Cardiac septum (tissue), 1 donor: Measurements from ENCODE around the gene NBAS. TPM values are rescaled to one million over a fixed set of nuclear protein-coding genes. Genes with fewer than 3 reads are reported as not detected.
"Not testable (repeated sequence)": the region's sequence is repeated elsewhere in the genome, so short reads cannot be mapped to it uniquely, and the experiment has no call there.

ENCODE experiments used
- DNase-seq: peaks from one replicate; pipeline ENCODE4 v3.0.0-alpha.2; 2020; ENCODE audit warnings: low spot score
- intact Hi-C: fragments of 100-400 bp; cut with DNase I; formaldehyde crosslinking; loops from one replicate; pipeline ENCODE4 v1.14.0; 2022
- total RNA-seq: library from RNA; stranded (reverse); fragmentation: NEBNext Ultra II Directional; extraction: Animal tissue kit (Norgen Biotek cat#: 25700); gene quantifications from one replicate; pipeline ENCODE4 v1.2.1, GENCODE V29; 2021
- donor health status: DM: no; HTN: no; CAD: no.

NBAS gene
- total RNA-seq, 1 donor from 2014 or later = 38.9 TPM

DNA sequence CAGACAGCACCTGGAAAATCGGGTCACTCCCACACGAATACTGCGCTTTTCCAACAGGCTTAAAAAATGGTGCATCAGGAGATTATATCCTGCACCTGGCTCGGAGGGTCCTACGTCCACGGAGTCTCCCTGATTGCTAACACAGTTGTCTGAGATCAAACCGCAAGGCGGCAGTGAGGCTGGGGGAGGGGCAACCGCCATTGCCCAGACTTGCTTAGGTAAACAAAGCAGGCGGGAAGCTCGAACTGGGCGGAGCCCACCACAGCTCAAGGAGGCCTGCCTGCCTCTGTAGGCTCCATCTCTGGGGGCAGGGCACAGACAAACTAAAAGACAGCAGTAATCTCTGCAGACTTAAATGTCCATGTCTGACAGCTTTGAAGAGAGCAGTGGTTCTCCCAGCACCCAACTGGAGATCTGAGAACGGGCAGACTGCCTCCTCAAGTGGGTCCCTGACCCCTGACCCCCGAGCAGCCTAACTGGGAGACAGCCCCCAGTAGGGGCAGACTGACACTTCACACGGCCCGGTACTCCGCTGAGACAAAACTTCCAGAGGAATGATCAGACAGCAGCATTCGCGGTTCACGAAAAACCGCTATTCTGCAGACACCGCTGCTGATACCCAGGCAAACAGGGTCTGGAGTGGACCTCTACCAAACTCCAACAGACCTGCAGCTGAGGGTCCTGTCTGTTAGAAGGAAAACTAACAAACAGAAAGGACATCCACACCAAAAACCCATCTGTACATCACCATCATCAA is 121.2 kb downstream of the NBAS start:
- intact Hi-C loops, DNase-seq: not testable (repeated sequence)

DNA sequence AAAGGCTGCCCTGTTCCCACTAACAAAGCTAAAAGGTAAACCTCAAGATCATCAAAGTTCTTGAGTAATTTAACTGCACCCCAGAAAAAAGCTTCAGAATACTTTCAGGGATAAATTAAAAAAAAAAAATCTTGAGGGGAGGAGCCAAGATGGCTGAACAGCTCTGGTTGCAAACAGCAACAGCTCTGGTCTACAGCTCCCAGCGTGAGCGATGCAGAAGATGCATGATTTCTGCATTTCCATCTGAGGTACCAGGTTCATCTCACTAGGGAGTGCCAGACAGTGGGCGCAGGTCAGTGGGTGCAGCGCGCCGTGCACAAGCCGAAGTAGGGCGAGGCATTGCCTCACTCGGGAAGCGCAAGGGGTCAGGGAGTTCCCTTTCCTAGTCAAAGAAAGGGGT is 121.8 kb downstream of the NBAS start:
- DNase-seq, intact Hi-C loops: not testable (repeated sequence)

DNA sequence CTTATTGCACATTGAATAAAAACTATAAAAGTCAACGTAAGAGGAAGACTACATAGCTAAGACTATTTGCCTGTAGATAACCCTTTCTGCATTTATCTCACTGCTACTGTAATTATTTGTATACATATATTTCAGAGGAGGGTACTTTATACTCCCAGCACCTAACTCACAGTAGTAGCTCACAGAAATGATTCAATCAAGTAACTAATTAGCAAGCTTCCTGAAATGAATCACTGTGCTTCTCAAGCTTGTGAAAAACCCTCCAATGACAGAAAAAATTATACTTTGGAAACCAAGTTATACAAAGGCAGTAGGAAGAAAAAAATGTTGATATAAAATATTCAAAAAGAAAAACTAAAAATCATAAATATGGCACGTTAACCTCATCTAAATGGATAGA is 124.9 kb downstream of the NBAS start:
- intact Hi-C loops = no loop called here
- DNase-seq = no peak

DNA sequence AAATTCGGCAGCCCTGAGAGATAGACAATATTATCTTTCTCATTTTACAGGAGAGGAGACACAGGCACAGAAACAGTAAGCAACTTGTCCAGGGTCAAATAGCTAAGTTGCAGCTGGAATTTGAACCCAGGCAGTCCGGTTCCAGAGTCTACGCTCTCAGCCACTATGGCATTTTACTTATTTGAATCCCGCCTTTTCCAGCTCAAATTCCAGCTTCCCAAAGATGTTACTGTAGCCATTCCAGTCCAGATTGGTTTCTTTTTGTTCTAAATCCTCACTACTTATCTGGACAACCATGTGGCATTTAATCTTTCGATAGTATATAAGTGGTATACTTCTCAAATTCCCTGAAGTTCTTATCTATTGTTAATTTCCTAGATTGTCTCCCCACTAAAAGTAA is 125.7 kb downstream of the NBAS start:
- no peak for DNase-seq
- intact Hi-C loops = no loop called here

DNA sequence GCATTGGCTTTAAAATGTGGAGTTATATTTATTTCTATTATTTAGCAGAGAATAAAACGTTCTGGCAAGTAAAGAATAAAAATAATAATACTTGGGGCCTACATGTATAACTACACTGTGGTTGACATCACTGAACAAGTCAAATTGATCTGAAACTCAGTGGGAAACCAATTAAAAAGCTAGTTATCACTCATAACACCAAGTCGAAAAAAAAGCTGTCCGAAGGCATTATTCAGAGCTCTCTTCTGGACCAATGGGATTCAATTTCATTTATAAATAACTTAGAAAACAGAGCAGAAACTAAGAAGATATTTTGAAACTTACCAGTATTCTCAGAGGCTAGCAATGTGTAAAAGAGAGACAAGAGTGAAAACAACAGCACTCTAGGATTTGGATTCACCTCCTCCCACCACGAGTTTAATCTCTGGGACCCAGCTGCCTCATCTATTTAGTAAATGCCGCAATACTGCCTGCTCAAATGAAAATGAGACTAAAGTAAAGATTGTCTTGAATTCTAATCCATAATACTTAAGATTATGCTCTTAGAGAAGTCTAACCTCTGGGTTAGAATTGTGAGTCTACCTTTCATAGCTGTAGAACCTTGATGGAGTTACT is 128.4 kb downstream of the NBAS start:
- intact Hi-C loops = no loop called here
- DNase-seq = no peak

DNA sequence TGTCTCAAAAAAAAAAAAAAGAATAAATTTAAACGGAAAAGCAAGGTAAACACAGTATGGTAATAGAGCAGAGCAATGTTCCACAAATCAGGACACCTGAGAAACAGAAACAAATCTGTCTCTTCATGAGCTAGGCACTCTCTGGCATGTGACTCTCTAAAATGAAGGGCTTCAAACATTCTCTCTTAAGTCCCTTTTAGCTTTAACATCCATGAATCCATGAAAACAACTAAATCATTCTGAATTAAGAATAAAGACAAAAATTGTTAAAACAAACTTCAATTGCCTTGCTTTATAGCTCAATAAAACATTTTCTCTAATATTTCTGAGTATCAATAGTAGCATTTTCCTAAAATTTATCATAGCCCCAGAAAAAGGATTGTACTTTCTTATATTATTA is 132.1 kb downstream of the NBAS start:
- DNase-seq = no peak
- intact Hi-C loops = no loop called here

DNA sequence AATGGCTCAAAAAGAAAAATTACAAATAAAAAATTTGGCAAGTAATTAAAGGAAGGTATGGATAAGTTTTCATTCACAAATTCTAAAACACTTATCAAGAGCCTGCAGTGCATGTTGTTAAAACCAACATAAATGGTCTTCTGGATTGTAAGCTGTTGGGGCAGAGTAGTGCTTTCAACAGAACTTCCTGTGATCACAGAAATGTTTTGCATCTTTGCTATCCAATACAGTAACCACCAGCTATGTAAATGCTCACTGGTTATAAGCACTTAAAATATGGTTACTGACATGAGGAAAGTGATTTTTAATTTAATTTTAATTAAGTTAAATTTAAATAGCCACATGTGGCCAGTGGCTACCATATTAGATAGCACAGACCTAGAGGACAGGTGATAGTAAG is 133.1 kb downstream of the NBAS start:
- intact Hi-C loops = no loop called here
- no peak for DNase-seq

DNA sequence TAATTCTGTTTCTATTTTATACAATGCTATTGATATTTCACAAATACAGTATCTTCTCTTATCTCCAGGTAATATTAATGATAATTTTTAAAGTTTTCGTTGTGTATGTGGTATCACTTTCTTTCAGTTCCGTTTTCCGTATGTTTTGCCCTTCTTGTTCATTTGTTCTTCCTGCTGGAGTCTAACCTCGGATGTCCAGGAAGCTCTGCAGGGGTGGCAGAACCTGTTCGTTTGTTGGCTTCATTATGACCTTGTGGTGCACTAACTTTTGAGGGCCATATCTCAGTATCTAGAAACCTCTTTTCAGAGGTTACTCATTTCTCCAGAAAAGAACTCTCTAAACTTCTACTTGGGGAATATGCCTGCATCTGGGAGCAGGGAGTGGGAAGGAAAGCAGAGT is 134.5 kb downstream of the NBAS start:
- intact Hi-C loops = no loop called here
- DNase-seq = no peak

DNA sequence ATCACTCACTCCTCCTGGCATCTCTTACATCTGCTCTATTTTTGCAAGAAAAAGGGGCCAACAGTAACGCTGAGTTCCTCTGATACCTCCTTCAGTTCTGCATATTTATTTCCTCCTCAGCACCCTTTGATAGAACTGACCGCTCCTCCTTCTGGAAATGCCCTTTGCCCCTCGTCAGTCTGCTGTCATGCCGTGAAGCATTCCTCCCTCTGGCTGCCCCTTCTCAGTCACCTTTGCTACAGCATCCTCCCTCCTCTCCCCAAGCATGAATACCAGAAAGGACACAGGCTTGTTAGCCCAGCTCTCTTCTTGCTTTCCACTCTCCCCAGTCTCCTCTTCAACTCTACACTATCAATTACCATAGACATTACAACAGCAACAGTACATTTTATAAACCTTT is 135.4 kb downstream of the NBAS start:
- no peak for DNase-seq
- intact Hi-C loops = no loop called here

DNA sequence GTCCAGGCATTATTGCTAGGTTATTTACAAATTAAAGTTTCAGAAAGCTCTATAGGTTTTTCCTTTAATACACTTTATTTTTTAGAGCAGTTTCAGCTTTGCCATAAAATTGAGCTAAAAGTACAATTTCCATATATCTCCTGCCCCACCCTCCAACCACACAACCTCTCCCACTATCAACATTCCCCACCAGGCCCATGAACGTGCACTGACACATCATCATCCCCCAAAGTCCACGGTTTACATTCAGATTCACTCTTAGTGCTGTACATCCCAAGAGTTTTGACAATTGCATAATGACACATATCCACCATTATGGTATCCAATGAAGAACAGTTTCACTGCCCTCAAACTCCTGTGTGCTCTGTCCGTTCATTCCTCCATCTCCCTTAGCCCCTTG is 139.4 kb downstream of the NBAS start:
- intact Hi-C loops = no loop called here
- no peak for DNase-seq

DNA sequence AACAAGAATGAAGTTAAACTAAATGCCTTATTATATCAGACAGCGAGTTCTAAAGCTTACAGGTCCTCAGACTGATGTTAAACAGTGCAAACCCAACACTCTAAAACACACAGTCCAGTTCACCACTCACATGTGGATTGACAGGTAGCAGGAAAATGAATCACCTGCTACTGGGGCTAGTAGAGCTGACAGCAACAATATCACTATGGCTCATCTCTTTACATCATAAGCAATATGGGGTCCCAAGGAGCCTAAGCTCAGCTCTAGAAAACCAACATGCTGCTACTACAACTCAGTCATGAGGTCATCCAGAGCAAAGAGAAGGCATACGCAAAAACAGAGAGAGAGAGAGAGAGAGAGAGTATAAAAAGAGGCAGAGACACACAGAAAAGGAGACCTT is 145.4 kb downstream of the NBAS start:
- no peak for DNase-seq
- intact Hi-C loops = no loop called here

DNA sequence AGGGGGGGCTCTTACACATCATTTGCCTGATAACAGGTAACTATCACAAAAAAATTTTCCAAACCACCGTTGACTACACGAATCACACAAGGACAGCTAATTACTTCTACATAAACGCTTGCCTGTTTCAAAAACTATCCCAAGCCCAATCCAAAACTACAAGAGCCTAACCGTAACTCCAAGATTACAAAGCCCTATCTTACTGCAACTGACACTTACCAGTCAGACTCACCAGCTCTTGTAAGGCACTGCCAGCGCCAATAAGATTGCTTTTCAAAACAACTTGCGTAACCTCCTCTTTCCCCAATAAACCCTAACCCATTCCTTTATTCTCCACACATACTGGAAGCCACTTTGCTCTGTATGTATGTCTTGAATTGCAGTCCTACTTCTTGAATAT is 148.4 kb downstream of the NBAS start:
- intact Hi-C loops = no loop called here
- DNase-seq = no peak

DNA sequence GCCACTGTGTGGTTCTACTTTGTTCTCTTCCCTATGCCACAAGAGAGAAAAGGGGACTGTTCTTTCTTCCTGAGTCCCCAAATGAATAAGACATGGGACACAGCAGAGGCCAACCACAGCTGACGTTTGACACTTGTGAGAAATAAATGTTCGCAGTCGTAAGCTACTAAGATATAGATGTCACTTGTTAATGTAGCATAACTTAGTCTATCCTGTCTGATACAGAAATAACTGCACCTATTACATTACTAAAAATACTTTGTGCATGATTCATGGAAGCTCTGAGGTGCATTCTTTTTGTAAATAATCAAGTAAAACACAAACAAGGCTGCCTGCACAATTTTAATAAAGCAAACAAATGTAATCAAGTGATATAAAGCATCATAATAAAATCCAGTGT is 148.8 kb downstream of the NBAS start:
- intact Hi-C loops = no loop called here

DNA sequence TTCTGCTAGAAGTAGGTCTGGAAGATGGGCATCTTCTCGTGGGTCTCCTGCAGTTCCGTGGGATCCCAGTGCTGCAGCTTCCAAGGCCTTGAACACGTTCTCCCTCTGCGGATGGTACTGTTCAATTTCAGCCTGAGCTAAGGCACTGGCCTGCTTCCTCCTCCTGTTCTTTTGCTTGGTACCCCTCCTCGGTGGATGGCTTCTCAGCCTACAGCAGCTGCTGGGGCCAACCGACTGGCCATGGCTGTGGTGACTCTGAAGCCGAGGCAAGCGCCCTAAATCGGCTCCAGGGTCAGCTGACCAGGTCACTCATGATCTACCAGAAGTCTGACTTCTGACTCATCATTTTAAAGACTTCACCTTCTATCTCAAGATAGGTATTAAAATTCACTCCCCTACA is 150.2 kb downstream of the NBAS start:
- no peak for DNase-seq
- intact Hi-C loops = no loop called here

More for the DNA sequence above, 148.8 kb downstream of the NBAS start:
- no peak for DNase-seq

DNA sequence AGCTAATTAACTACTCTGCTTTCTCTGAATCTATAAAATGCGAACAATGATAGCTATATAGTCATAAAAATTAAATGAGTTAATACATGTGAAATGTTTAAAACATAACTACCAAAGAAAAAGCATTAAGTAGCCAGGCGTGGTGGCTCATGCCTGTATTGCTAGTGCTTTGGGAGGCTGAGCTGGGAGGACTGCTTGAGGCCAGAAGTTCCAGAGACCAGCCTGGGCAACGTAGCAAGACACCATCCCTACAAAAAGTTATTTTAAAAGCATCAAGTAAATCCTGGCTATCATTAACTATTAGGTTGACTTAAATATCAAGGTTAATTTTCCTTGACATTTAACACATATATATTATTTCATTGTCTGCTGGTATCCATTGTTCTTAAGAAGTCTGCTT is 152.4 kb downstream of the NBAS start:
- DNase-seq = no peak
- intact Hi-C loops = no loop called here

DNA sequence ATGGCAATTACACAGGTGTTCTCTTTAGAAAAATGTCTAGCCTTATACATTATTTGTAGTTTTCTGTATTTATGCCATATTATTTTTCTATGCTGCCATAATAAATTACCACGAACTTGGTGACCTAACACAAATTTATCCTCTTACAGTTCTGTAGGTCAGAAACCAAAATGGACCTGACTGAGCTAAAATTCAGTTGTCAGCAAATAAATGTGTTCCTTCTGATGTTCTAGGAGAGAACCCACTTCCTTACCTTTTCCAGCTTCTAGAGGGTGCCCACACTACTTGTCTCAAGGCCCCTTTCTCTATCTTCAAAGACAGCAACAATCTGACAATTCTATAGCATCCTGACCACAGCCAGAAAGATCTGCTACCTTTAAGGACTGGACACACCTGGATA is 153.5 kb downstream of the NBAS start:
- intact Hi-C loops = no loop called here
- DNase-seq = no peak

DNA sequence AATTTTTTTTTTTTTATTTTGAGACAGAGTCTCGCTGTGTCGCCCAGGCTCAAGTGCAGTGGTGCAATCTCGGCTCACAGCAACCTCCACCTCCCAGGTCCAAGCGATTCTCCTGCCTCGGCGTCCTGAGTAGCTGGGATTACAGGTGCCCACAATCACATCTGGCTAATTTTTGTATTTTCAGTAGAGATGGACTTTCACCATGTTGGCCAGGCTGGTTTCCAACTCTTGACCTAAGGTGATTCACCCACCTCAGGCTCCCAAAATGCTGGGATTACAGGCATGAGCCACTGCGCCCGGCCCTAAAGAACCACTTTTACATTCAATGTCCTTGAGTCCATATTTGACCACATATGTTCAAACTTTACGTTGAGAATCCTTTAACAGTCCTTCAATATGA is 156.6 kb downstream of the NBAS start:
- DNase-seq, intact Hi-C loops: not testable (repeated sequence)

DNA sequence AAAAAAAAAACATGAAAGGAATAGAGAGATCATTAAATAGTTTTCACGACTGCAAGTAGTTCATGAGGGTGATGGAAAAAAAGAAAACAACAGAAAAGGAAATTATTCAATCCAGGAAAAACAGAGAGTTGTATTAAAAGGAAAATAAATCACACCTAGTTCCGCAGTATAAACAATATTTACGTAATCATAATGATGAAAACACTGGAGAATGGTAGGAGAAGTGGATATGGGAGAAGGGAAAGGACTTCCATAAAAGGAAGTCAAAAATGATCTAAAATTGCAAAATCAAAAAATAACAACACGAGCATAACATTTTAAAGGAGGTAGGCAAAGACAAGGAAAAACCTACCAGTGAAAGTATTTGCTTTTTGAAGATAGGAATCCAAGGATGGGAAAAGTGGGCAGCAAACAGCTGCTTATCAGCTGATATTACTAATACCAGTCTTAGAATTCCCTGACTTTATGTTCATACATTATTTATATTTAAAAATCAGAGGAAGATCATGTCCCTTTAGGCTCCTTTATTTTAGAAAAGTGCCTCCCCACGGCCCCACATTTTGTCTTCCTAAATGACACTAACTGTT is 160.8 kb downstream of the NBAS start:
- no peak for DNase-seq
- intact Hi-C loops = no loop called here

DNA sequence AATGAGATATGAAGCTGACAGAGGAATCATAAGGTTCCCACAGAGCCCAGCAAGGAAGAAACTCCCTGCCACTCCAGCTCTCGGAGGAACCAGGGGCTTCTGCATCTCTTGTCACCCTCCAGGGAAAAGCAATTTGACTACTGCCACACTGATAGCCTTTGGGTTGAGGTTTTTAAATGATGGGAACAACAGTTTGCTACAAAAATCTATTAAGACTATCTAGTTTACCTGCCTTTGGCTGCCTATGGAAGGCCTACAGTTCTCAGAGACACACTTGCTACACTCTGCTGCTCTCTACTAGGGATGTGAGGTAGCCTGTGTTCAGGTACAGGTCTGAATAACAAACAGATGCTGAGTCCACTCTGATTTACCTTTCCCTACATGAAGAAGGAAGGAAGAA is 161.9 kb downstream of the NBAS start:
- intact Hi-C loops = no loop called here

DNA sequence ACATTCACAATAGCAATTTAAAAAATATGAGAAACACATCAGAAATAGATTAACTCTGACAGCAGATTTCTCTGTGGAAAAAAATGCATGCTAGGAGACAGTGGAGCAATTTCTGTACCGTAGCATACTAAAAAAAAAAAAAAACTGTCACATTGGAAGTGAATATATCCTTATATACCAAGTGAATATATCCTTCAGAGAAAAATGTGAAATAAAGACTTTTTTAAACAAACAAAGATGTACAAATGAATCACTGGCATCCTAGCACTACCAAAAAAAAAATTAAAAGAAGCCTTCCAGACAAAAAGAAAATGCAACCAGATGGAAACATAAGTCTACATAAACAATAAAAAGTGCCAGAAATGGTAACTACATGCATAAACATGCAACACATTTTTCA is 169.4 kb downstream of the NBAS start:
- intact Hi-C loops = no loop called here
- no peak for DNase-seq

More for the DNA sequence above, 161.9 kb downstream of the NBAS start:
- no peak for DNase-seq

DNA sequence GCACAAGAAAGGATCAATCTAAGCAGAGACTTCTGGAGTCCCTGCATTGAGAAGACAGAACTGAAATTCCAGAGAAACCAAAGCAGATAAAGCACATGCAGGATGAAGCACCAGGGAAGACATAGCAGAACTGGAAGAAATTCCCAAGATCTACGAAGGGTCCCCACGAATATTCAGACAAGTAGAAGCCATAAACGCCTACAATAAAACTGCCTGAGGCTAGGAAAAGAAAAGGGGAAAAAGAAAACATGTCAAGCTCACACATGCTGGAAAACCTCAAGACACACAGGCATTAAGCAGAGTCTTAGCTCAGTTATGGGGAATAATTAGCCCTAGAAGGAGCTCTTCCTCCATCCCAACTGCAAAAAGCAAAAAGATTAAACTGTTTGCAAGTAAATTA is 171.2 kb downstream of the NBAS start:
- no peak for DNase-seq
- intact Hi-C loops = no loop called here
